ENCODE measurements around the gene CERT1.
"Not testable (repeated sequence)": the region's sequence is repeated elsewhere in the genome, so short reads cannot be mapped to it uniquely, and the experiment has no call there.

Gene CERT1, protein sequence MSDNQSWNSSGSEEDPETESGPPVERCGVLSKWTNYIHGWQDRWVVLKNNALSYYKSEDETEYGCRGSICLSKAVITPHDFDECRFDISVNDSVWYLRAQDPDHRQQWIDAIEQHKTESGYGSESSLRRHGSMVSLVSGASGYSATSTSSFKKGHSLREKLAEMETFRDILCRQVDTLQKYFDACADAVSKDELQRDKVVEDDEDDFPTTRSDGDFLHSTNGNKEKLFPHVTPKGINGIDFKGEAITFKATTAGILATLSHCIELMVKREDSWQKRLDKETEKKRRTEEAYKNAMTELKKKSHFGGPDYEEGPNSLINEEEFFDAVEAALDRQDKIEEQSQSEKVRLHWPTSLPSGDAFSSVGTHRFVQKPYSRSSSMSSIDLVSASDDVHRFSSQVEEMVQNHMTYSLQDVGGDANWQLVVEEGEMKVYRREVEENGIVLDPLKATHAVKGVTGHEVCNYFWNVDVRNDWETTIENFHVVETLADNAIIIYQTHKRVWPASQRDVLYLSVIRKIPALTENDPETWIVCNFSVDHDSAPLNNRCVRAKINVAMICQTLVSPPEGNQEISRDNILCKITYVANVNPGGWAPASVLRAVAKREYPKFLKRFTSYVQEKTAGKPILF

DNA sequence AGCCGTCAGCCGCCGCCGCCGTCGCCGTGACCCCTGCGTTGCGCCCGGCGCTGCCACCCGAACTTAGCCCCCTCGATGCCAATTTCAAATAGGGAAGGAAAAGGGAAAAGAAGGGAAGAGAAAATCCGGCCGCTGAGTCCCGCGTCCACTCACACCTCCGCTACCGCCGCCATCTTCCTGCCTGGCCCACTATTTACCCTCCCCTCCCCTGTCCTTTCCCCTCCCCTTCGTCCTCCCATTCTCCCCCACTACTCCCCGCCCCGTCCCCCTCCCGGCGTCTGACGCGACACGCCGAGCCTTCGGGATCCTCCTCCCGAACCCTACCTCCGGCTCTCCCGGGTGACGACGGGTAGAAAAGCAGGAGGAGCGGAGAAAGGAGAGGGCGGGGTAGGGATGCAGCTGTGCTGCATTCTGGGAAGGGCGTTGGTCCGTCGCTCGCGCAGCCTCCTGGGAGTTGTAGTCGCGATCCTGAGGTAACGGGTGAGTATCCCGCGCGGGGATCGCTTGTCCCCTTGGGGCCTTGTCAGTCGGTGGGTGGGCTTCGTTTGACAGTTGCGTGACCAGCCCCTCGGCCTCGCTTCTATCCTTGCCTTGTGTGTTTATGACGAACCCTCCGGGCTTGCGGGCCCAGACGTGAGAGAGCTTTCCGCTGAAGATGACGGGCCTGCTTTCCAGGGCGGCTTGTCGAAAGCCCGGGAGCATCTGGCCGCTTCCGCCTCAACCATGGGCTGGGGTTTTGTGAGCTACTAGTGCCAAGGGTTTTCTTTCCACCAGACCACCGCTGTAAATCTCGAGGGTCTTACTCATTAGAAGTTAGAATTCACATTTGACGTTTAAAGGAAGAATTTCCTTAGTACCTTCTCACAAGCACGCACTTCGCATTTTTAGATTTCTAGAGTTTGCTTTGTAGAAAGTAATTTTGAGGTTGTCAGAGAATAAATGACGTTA is at the start of gene CERT1, which contains the start of gene POLK:
TSS of gene CERT1 (minus strand) at position 195 of the 948 bp plus-strand sequence. CDS start 422 bp downstream, outside the sequence.
TSS of gene POLK (plus strand) at position 457 of the 948 bp plus-strand sequence.
- peak; percentile 94 for DNase-seq (ENCODE audit: extremely low spot score)
- ChIA-PET POLR2A (interaction anchor here (0.8 to 1.8 kb wide), 4 partner anchors 8 to 175 kb away, joined by 3 to 7 read pairs (median 4); partner anchors contain the start of gene HMGCR), CTCF (interaction anchor here (1.4 kb wide), 1 partner anchor 169 kb away, joined by 3 read pairs; no protein-coding TSS in a partner anchor)
- TF ChIP-seq NFRKB (IDR thresholded peaks at IDR 0.05) (no peak), SP1 (IDR thresholded peaks at IDR 0.05) (no peak), FOXM1 (IDR thresholded peaks at IDR 0.05; ENCODE audit: borderline replicate concordance) (no peak), TARDBP (IDR thresholded peaks at IDR 0.05) (peak; percentile 71), FOXK2 (IDR thresholded peaks at IDR 0.05) (no peak), ZNF384 (IDR thresholded peaks at IDR 0.05) (no peak), SUZ12 (IDR thresholded peaks at IDR 0.05) (peak; percentile 60; the same call in 1 of the 2 replicates), L3MBTL2 (conservative IDR thresholded peaks at IDR 0.05) (peak; percentile 45; the same call in 1 of the 2 replicates), ELF4 (IDR thresholded peaks at IDR 0.05) (0 out of 2 replicates have a peak, but pooled peaks have one; percentile 15)

DNA sequence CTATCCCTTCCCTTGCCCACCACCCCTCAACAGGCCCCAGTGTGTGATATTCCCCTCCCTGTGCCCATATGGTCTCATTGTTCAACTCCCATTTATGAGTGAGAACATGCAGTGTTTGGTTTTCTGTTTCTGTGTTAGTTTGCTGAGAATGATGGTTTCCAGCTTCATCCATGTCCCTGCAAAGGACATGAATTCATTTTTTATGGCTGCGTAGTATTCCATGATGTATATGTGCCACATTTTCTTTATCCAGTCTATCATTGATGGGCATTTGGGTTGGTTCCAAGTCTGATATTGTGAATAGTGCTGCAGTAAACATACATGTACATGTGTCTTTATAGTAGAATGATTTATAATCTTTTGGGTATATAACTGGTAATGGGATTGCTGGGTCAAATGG is 49.2 kb upstream of the CERT1 start:
- POLR2A ChIA-PET: not testable (repeated sequence)

DNA sequence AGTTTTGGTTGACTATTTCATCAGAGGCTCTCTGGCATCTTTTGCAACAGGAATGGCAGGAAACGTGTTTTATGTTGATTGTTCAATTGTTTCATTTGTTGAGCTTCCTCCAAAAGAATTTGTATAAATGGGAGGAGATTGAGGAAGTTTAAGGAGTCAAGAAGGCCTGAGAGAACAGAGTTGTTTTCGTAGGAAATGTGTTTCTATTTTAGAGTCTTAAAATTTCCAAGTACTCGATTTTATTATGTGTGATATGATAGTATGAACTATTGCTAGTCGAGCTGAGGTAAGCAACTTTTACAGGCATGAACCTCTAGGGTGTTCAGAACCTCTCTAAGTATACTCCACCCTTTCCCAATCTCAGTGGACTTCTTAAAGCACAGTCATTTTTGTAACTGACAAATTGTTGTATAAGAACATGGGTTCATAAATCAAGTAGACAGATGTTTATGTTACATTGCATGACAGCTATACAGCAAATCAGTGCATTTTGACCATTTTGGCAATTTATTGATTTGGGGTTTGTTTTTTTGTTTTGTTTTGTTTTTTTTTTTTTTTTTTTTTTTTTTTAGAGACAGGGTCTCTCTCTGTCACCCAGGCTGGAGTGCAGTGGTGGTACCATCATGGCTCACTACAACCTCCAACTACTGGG is 47.7 kb upstream of the CERT1 start:
- no peak for DNase-seq (ENCODE audit: extremely low spot score)
- TF ChIP-seq, protein P1, sequence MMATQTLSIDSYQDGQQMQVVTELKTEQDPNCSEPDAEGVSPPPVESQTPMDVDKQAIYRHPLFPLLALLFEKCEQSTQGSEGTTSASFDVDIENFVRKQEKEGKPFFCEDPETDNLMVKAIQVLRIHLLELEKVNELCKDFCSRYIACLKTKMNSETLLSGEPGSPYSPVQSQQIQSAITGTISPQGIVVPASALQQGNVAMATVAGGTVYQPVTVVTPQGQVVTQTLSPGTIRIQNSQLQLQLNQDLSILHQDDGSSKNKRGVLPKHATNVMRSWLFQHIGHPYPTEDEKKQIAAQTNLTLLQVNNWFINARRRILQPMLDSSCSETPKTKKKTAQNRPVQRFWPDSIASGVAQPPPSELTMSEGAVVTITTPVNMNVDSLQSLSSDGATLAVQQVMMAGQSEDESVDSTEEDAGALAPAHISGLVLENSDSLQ (IDR thresholded peaks at IDR 0.05): peak; percentile 68; the same call in 1 of the 2 replicates
- TF ChIP-seq LEF1 (IDR thresholded peaks at IDR 0.05; ENCODE audit: borderline replicate concordance): no peak
- ChIA-PET CTCF (no interaction called here), POLR2A (no interaction called here)

More for the DNA sequence above, 49.2 kb upstream of the CERT1 start:
- DNase-seq (ENCODE audit: extremely low spot score); CTCF ChIA-PET: not testable (repeated sequence)

DNA sequence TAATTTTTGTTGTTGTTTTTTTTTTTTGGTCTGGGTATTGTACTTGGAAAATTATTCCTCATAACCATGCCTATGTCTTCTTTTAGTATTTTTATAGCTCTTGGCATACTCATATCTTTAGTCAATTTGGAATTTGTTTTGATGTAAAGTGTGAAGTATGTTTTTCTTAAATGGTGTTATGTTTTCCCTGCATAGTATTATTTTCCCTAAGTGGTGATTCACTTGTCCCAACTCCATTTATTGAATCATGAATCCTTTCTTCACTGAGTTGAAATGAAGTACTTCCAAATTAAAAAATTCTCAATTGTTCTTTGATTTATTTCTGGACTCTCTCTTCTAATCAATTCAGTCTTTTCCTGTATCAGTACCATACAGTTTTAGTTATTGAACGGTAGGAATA is 46.8 kb upstream of the CERT1 start:
- TF ChIP-seq SUZ12 (IDR thresholded peaks at IDR 0.05): no peak
- no peak for TF ChIP-seq NFRKB (IDR thresholded peaks at IDR 0.05)
- TF ChIP-seq LEF1 (IDR thresholded peaks at IDR 0.05; ENCODE audit: borderline replicate concordance): no peak
- TF ChIP-seq, protein P1 (IDR thresholded peaks at IDR 0.05): no peak
- TF ChIP-seq ZNF384 (IDR thresholded peaks at IDR 0.05): no peak
- no peak for TF ChIP-seq FOXM1 (IDR thresholded peaks at IDR 0.05; ENCODE audit: borderline replicate concordance)
- no peak for TF ChIP-seq SP1 (IDR thresholded peaks at IDR 0.05)
- no peak for TF ChIP-seq ELF4 (IDR thresholded peaks at IDR 0.05)
- TF ChIP-seq BHLHE40 (IDR thresholded peaks at IDR 0.05; ENCODE audit: borderline replicate concordance): no peak
- TF ChIP-seq TARDBP (IDR thresholded peaks at IDR 0.05): no peak
- no peak for TF ChIP-seq CTBP1 (IDR thresholded peaks at IDR 0.05; ENCODE audit: borderline replicate concordance)
- TF ChIP-seq FOXK2 (IDR thresholded peaks at IDR 0.05): no peak
- TF ChIP-seq L3MBTL2 (conservative IDR thresholded peaks at IDR 0.05): no peak
- TF ChIP-seq FOXA1 (IDR thresholded peaks at IDR 0.05): no peak
- no peak for TF ChIP-seq ARNT (IDR thresholded peaks at IDR 0.05)
- TF ChIP-seq HDGF (IDR thresholded peaks at IDR 0.05; ENCODE audit: borderline replicate concordance): no peak
- no peak for DNase-seq (ENCODE audit: extremely low spot score)
- ChIA-PET POLR2A (no interaction called here), CTCF (no interaction called here)

DNA sequence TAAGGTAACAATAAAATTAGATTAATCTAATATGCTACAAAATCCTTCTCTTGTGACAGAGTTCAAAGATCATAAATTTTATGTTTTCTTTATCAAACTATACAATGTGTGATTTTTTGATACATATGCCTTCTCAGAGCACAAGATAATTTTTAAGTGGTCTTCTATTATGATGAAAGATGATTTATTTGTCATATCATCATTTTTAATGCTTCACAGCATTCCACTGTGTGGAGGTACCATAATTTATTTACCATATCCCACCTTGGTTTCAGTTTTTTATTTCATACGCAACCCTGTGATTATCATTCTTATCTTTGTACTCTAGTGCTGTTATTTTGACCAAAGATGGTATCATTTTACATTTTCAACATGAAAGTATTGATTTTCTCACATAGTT is 41.9 kb upstream of the CERT1 start:
- TF ChIP-seq ARNT (IDR thresholded peaks at IDR 0.05) (no peak), CTBP1 (IDR thresholded peaks at IDR 0.05; ENCODE audit: borderline replicate concordance) (no peak), SP1 (IDR thresholded peaks at IDR 0.05) (no peak), FOXK2 (IDR thresholded peaks at IDR 0.05) (no peak), TARDBP (IDR thresholded peaks at IDR 0.05) (no peak), FOXM1 (IDR thresholded peaks at IDR 0.05; ENCODE audit: borderline replicate concordance) (no peak), HDGF (IDR thresholded peaks at IDR 0.05; ENCODE audit: borderline replicate concordance) (no peak), NFRKB (IDR thresholded peaks at IDR 0.05) (no peak), BHLHE40 (IDR thresholded peaks at IDR 0.05; ENCODE audit: borderline replicate concordance) (no peak)
- TF ChIP-seq, protein P1 (IDR thresholded peaks at IDR 0.05): no peak
- CTCF ChIA-PET: no interaction called here

More for the DNA sequence above, 41.9 kb upstream of the CERT1 start:
- DNase-seq (ENCODE audit: extremely low spot score): no peak
- POLR2A ChIA-PET: no interaction called here

All from HEK293T (cell line).